NT2/D1 (cell line): ENCODE measurements around the gene ARFGAP2.

ENCODE experiments used
- YY1 ChIP-seq: IDR thresholded peaks from 2 replicates; pipeline ENCODE4 v1.6.1; 2011; ENCODE audit not compliant: insufficient read length, insufficient read depth
- ZNF274 ChIP-seq: IDR thresholded peaks from 2 replicates; pipeline ENCODE4 v1.6.1; 2011; ENCODE audit warnings: mild to moderate bottlenecking, low read depth, low read length

GRCh38 chr11:47130543-47130942, 46.1 kb downstream of the ARFGAP2 start:
- TF ChIP-seq ZNF274 = no peak
- no peak for TF ChIP-seq YY1
